ENCODE measurements around the gene HDAC10.

The HDAC10 gene

DNA sequence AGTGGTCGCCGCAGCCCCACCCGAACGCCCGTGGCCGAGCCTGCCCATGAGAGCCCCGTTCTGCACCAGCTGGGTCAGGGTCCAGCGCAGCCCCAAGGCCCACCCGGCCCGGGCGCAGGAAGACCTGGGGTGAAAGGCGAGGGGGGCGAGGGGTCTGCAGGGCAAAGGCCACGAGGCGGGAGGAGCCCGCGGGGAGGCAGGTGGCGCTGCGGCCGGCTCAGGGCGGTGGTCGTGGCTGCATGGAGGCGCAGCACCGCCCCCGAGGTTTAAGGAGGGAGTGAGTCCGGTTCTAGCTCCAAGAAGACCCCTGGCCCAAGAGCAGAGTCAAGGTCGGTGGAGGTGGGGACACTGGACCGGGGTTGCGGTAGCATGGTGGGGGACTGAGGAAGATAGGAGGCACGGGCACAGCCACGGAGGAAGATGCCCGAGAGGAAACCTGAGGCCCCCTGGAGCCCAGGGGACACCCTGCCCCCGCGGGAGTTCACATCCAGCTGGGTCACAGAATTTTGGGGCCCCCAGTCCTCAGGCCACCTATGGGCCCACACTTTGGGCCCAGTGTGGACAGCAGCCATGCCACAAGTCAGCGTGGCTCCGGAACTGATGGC lies 514 bp upstream of the HDAC10 start:
- no peak overlapping the region for H3K27ac ChIP-seq (ENCODE audit: low read length, poor library complexity, severe bottlenecking)
- peak overlapping the region; percentile 5 to 89 for H3K18ac ChIP-seq (ENCODE audit: low read depth in 1 of 2, low read length in 2 of 2)

DNA sequence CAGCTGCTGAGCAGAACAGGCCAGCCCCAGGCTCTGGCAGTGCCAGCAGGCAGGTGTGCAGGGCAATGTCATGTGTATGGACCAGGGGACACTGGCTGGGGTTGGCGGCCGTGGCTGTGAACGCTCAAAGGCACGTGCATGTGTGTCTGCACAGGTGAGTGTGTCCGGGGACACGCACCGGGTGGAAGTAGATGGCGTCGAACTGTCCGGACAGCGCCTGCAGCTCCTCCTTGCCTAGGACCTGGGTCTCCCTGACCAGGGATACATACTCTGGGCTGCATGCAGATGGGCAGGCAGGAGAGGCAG lies 863 bp downstream of the HDAC10 start:
- peak overlapping the region; percentile 94 for H3K4me2 ChIP-seq (ENCODE audit: low read length, poor library complexity, severe bottlenecking)
- H2AK5ac ChIP-seq (ENCODE audit: low read length, severe bottlenecking): no peak overlapping the region
- 88% methylated on average over 11 of the region's 11 CpGs for WGBS
- peak overlapping the region; percentile 47 for H4K91ac ChIP-seq (ENCODE audit: low read length)
- H3K4ac ChIP-seq (ENCODE audit: low read depth in 1 of 2, low read length in 2 of 2): peak overlapping the region in 1 of 2 experiments; percentile 71
- H2BK5ac ChIP-seq (ENCODE audit: low read depth, low read length, poor library complexity, severe bottlenecking): no peak overlapping the region
- H3K9ac ChIP-seq (ENCODE audit: low read length): peak overlapping the region; percentile 93
- H3K79me1 ChIP-seq (replicated peaks; ENCODE audit: low read length, poor library complexity, severe bottlenecking): peaks cover 38% of the 10 kb centered on the region
- peak overlapping the region in 1 of 2 experiments; percentile 49 for H2BK12ac ChIP-seq (ENCODE audit: low read length in 2 of 2)
- peak overlapping the region in 1 of 2 experiments; percentile 93 for H3K14ac ChIP-seq (ENCODE audit: low read length in 2 of 2)
- H3K27me3 ChIP-seq (ENCODE audit: control insufficient read depth in 1 of 2, insufficient read depth in 1 of 2, low read length in 2 of 2): no peaks in the 10 kb centered on the region
- H3K18ac ChIP-seq (ENCODE audit: low read depth in 1 of 2, low read length in 2 of 2): peak overlapping the region in 1 of 2 experiments; percentile 94
- peak overlapping the region; percentile 35 for H4K8ac ChIP-seq (ENCODE audit: low read length)
- peaks cover 26 to 78% of the 10 kb centered on the region in 2 experiments for H3K36me3 ChIP-seq (ENCODE audit: control insufficient read depth in 1 of 2, insufficient read depth in 2 of 2, low read depth in 1 of 2, low read length in 2 of 2)
- H3K4me1 ChIP-seq (ENCODE audit: control insufficient read depth, insufficient read depth, low read depth, low read length): peaks cover 44% of the 10 kb centered on the region
- H3K27ac ChIP-seq (ENCODE audit: low read length, poor library complexity, severe bottlenecking): no peak overlapping the region
- no peak for DNase-seq
- H3K23ac ChIP-seq (ENCODE audit: low read length in 2 of 2): peak overlapping the region in 1 of 2 experiments; percentile 36
- no peaks in the 10 kb centered on the region for H3K9me3 ChIP-seq (ENCODE audit: control insufficient read depth, low read length)
- H3K4me3 ChIP-seq (ENCODE audit: insufficient read depth in 1 of 2, low read depth in 1 of 2, low read length in 2 of 2): peak overlapping the region; percentile 78 to 87
- H2BK120ac ChIP-seq (ENCODE audit: low read depth, low read length): no peak overlapping the region
- H2BK15ac ChIP-seq (ENCODE audit: low read depth, poor library complexity, severe bottlenecking): no peak overlapping the region
- H2AFZ ChIP-seq (ENCODE audit: low read depth, low read length): no peak overlapping the region

More for the DNA sequence above, 514 bp upstream of the HDAC10 start:
- Histone ChIP-seq H3K79me1 (replicated peaks; ENCODE audit: low read length, poor library complexity, severe bottlenecking) (peaks cover 32% of the 10 kb centered on the region), H2AK5ac (ENCODE audit: low read length, severe bottlenecking) (no peak overlapping the region), H3K4ac (ENCODE audit: low read depth in 1 of 2, low read length in 2 of 2) (peak overlapping the region in 1 of 2 experiments; percentile 5), H2BK12ac (ENCODE audit: low read length in 2 of 2) (no peak overlapping the region), H2AFZ (ENCODE audit: low read depth, low read length) (no peak overlapping the region), H3K9me3 (ENCODE audit: control insufficient read depth, low read length) (no peaks in the 10 kb centered on the region), H4K8ac (ENCODE audit: low read length) (peak overlapping the region; percentile 85), H4K91ac (ENCODE audit: low read length) (peak overlapping the region; percentile 19), H2BK5ac (ENCODE audit: low read depth, low read length, poor library complexity, severe bottlenecking) (peak overlapping the region; percentile 20), H3K4me1 (ENCODE audit: control insufficient read depth, insufficient read depth, low read depth, low read length) (peaks cover 34% of the 10 kb centered on the region), H2BK120ac (ENCODE audit: low read depth, low read length) (no peak overlapping the region), H3K27me3 (ENCODE audit: control insufficient read depth in 1 of 2, insufficient read depth in 1 of 2, low read length in 2 of 2) (no peaks in the 10 kb centered on the region), H2BK15ac (ENCODE audit: low read depth, poor library complexity, severe bottlenecking) (no peak overlapping the region), H3K9ac (ENCODE audit: low read length) (peak overlapping the region; percentile 93), H3K4me3 (ENCODE audit: insufficient read depth in 1 of 2, low read depth in 1 of 2, low read length in 2 of 2) (peak overlapping the region; percentile 78 to 87), H3K4me2 (ENCODE audit: low read length, poor library complexity, severe bottlenecking) (peak overlapping the region; percentile 94), H3K14ac (ENCODE audit: low read length in 2 of 2) (no peak overlapping the region), H3K23ac (ENCODE audit: low read length in 2 of 2) (no peak overlapping the region), H3K36me3 (ENCODE audit: control insufficient read depth in 1 of 2, insufficient read depth in 2 of 2, low read depth in 1 of 2, low read length in 2 of 2) (peaks cover 15 to 77% of the 10 kb centered on the region in 2 experiments)
- 19% methylated on average over 36 of the region's 36 CpGs for WGBS
- DNase-seq: no peak

DNA sequence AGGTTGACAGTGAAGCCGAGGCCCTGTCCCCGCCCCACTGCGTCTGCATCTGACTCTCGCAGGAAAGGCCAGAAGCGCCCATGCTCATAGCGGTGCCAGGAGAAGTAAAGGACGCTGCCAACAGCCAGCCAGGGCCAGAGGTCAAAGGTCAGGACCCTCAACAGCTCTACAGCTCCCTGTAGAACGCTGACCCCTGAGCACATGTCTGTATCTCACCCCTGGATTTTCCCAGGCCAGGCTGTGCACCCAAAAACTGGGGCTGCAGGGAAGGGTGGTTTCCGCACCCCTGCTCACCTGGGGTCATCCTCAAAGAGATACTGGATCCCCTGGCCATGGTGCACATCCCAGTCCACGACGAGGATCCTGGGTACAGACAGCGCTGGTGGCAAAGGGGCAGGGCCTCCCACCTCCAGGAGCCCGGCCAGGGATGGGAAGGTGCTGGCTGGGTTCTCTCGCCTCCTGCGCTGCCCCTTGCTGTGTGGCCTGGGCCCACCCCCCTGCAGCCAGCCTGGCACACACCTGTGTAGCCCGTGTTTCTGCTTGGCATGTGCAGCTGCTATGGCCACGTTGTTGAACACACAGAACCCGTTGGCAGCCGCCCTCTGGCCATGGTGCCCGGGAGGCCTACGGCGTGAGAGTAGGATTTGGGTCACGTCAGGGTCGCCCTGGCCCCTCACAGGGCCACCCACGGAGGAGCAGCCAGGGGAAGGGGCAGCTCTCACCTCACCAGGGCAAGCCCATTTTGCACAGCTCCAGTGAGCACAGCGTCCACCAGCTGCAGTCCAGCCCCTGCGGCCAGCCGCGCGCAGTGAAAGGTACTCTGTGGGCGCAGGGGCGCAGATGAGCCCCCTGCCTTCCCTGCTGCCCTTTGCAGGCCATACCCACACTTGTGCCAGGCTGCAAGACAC lies 1.5 kb downstream of the HDAC10 start:
- Histone ChIP-seq H3K36me3 (ENCODE audit: control insufficient read depth in 1 of 2, insufficient read depth in 2 of 2, low read depth in 1 of 2, low read length in 2 of 2) (peaks cover 26 to 72% of the 10 kb centered on the region in 2 experiments), H2BK12ac (ENCODE audit: low read length in 2 of 2) (peak overlapping the region in 1 of 2 experiments; percentile 49), H3K27ac (ENCODE audit: low read length, poor library complexity, severe bottlenecking) (no peak overlapping the region), H2BK5ac (ENCODE audit: low read depth, low read length, poor library complexity, severe bottlenecking) (no peak overlapping the region), H2AFZ (ENCODE audit: low read depth, low read length) (no peak overlapping the region), H3K27me3 (ENCODE audit: control insufficient read depth in 1 of 2, insufficient read depth in 1 of 2, low read length in 2 of 2) (no peaks in the 10 kb centered on the region), H3K23ac (ENCODE audit: low read length in 2 of 2) (peak overlapping the region in 1 of 2 experiments; percentile 34), H2BK15ac (ENCODE audit: low read depth, poor library complexity, severe bottlenecking) (no peak overlapping the region), H3K79me1 (replicated peaks; ENCODE audit: low read length, poor library complexity, severe bottlenecking) (peaks cover 38% of the 10 kb centered on the region), H2BK120ac (ENCODE audit: low read depth, low read length) (no peak overlapping the region), H3K4me1 (ENCODE audit: control insufficient read depth, insufficient read depth, low read depth, low read length) (peaks cover 44% of the 10 kb centered on the region), H3K4me3 (ENCODE audit: insufficient read depth in 1 of 2, low read depth in 1 of 2, low read length in 2 of 2) (peak overlapping the region; percentile 78 to 87), H4K8ac (ENCODE audit: low read length) (peak overlapping the region; percentile 38), H4K91ac (ENCODE audit: low read length) (peak overlapping the region; percentile 47), H3K14ac (ENCODE audit: low read length in 2 of 2) (peak overlapping the region in 1 of 2 experiments; percentile 93), H2AK5ac (ENCODE audit: low read length, severe bottlenecking) (no peak overlapping the region), H3K9ac (ENCODE audit: low read length) (peak overlapping the region; percentile 93), H3K4me2 (ENCODE audit: low read length, poor library complexity, severe bottlenecking) (peak overlapping the region; percentile 94), H3K4ac (ENCODE audit: low read depth in 1 of 2, low read length in 2 of 2) (peak overlapping the region in 1 of 2 experiments; percentile 71), H3K9me3 (ENCODE audit: control insufficient read depth, low read length) (no peaks in the 10 kb centered on the region), H3K18ac (ENCODE audit: low read depth in 1 of 2, low read length in 2 of 2) (peak overlapping the region in 1 of 2 experiments; percentile 94)
- 94% methylated on average over 32 of the region's 32 CpGs for WGBS
- DNase-seq: no peak
